WTC11 (cell line): ENCODE measurements around the gene DHX30. TPM values are rescaled to one million over a fixed set of nuclear protein-coding genes. Genes with fewer than 3 reads are reported as not detected.
A peak's percentile ranks its signal among the peaks of the same experiment; 100 is the strongest.

Experiments
- ATAC-seq: fragments of 200-7000 bp; cut with Tn5 transposase; 2 replicates; pipeline ENCODE4 v1.10.0; 2021; ENCODE audit warnings: mild to moderate bottlenecking, moderate library complexity
- CTCF ChIA-PET: fragments of 300-600 bp; sonication (Branson Sonifier 250); formaldehyde crosslinking; loops from one replicate; lab custom pipeline; 2021; ENCODE audit warnings: antibody characterized with exemption; lab: Charles Lee
- POLR2A ChIA-PET: fragments of 350-600 bp; sonication (Branson Sonifier 250); formaldehyde crosslinking; loops from one replicate; lab custom pipeline; 2021; ENCODE audit warnings: antibody characterized with exemption; lab: Charles Lee
- DNase-seq: peaks from one replicate; pipeline ENCODE4 v3.0.0; 2021; ENCODE audit warnings: low spot score
- H3K27ac Mint-ChIP-seq: 2 replicates; pipeline ENCODE4 v1.8.0; 2021; ENCODE audit warnings: mixed read lengths
- H3K27me3 Mint-ChIP-seq: 2 replicates; pipeline ENCODE4 v1.8.0; 2021; ENCODE audit warnings: low read depth, mild to moderate bottlenecking, moderate library complexity, mixed read lengths
- H3K36me3 Mint-ChIP-seq: 2 replicates; pipeline ENCODE4 v1.8.0; 2021; ENCODE audit warnings: mixed read lengths
- H3K4me1 Mint-ChIP-seq: 2 replicates; pipeline ENCODE4 v1.8.0; 2022; ENCODE audit warnings: mixed read lengths
- H3K4me3 Mint-ChIP-seq: 2 replicates; pipeline ENCODE4 v1.8.0; 2021; ENCODE audit warnings: mild to moderate bottlenecking, moderate library complexity, mixed read lengths
- H3K9me3 Mint-ChIP-seq: 2 replicates; pipeline ENCODE4 v1.8.0; 2021; ENCODE audit warnings: mixed read lengths
- ARID4B ChIP-seq: sonication (generic); formaldehyde crosslinking; IDR thresholded peaks from 2 replicates; pipeline ENCODE4 v1.8.0; 2023; ENCODE audit warnings: missing genetic modification reagents, mild to moderate bottlenecking, borderline replicate concordance
- ERG ChIP-seq: fragments of 250-450 bp; sonication (Bioruptor Pico); IDR thresholded peaks from 2 replicates; pipeline ENCODE4 v1.8.0; 2021; ENCODE audit warnings: mild to moderate bottlenecking
- GTF2I ChIP-seq: fragments of 250-450 bp; sonication (Bioruptor Pico); conservative IDR thresholded peaks from 2 replicates; pipeline ENCODE4 v1.4.0; 2021; ENCODE audit warnings: mild to moderate bottlenecking
- IRF2 ChIP-seq: sonication (generic); formaldehyde crosslinking; IDR thresholded peaks from 2 replicates; pipeline ENCODE4 v1.8.0; 2022; ENCODE audit warnings: low read depth, missing genetic modification reagents, borderline replicate concordance
- NR3C1 ChIP-seq: sonication (generic); formaldehyde crosslinking; conservative IDR thresholded peaks from 2 replicates; pipeline ENCODE4 v1.8.1; 2023; ENCODE audit warnings: low read depth, mild to moderate bottlenecking, missing genetic modification reagents
- OVOL2 ChIP-seq: fragments of 250-450 bp; sonication (Bioruptor Pico); IDR thresholded peaks from 2 replicates; pipeline ENCODE4 v1.9.0; 2021; ENCODE audit warnings: mild to moderate bottlenecking, borderline replicate concordance
- PRRX2 ChIP-seq: fragments of 250-450 bp; sonication (Bioruptor Pico); IDR thresholded peaks from 2 replicates; pipeline ENCODE4 v1.8.0; 2021; ENCODE audit warnings: mild to moderate bottlenecking
- SMAD4 ChIP-seq: sonication (generic); formaldehyde crosslinking; IDR thresholded peaks from 2 replicates; pipeline ENCODE4 v1.8.0; 2022; ENCODE audit warnings: mild to moderate bottlenecking, missing genetic modification reagents
- SP1 ChIP-seq: sonication (generic); formaldehyde crosslinking; conservative IDR thresholded peaks from 2 replicates; pipeline ENCODE4 v1.8.1; 2022; ENCODE audit warnings: missing genetic modification reagents
- TP53 ChIP-seq: sonication (generic); formaldehyde crosslinking; IDR thresholded peaks from 2 replicates; pipeline ENCODE4 v1.8.1; 2023; ENCODE audit warnings: mild to moderate bottlenecking, missing genetic modification reagents
- USF2 ChIP-seq: sonication (generic); formaldehyde crosslinking; IDR thresholded peaks from 2 replicates; pipeline ENCODE4 v1.8.1; 2023; ENCODE audit warnings: mild to moderate bottlenecking, missing genetic modification reagents, moderate library complexity
- ZNF263 ChIP-seq: sonication (generic); formaldehyde crosslinking; IDR thresholded peaks from 2 replicates; pipeline ENCODE4 v1.8.1; 2022; ENCODE audit warnings: low read depth, mild to moderate bottlenecking, moderate library complexity, missing genetic modification reagents
- ZNF396 ChIP-seq: fragments of 250-450 bp; sonication (Bioruptor Pico); IDR thresholded peaks from 2 replicates; pipeline ENCODE4 v1.8.0; 2021; ENCODE audit warnings: mild to moderate bottlenecking, moderate library complexity, borderline replicate concordance
- ZNF416 ChIP-seq: fragments of 250-450 bp; sonication (Bioruptor Pico); IDR thresholded peaks from 2 replicates; pipeline ENCODE4 v1.9.0; 2021; ENCODE audit warnings: mild to moderate bottlenecking, inconsistent platforms
- total RNA-seq: library from RNA; stranded (reverse); gene quantifications from 3 replicates; pipeline ENCODE4 v1.2.3, GENCODE V29; 2021
- TF ChIP-seq, protein P1 (sequence below): sonication (generic); formaldehyde crosslinking; IDR thresholded peaks from 2 replicates; pipeline ENCODE4 v1.8.1; 2022; ENCODE audit warnings: low read depth, mild to moderate bottlenecking, moderate library complexity, missing genetic modification reagents, borderline replicate concordance
- TF ChIP-seq, protein P2 (sequence below): sonication (generic); formaldehyde crosslinking; IDR thresholded peaks from 2 replicates; pipeline ENCODE4 v1.8.0; 2023; ENCODE audit warnings: missing genetic modification reagents
- TF ChIP-seq, protein P3 (sequence below): fragments of 250-450 bp; sonication (Bioruptor Pico); IDR thresholded peaks from 2 replicates; pipeline ENCODE4 v1.9.0; 2021; ENCODE audit warnings: mild to moderate bottlenecking
- TF ChIP-seq, protein P4 (sequence below): sonication (generic); formaldehyde crosslinking; IDR thresholded peaks from 2 replicates; pipeline ENCODE4 v1.8.0; 2022; ENCODE audit warnings: mild to moderate bottlenecking, missing genetic modification reagents

DHX30 gene
- total RNA-seq, 1 experiment from 2014 or later = 98.1 TPM

DNA sequence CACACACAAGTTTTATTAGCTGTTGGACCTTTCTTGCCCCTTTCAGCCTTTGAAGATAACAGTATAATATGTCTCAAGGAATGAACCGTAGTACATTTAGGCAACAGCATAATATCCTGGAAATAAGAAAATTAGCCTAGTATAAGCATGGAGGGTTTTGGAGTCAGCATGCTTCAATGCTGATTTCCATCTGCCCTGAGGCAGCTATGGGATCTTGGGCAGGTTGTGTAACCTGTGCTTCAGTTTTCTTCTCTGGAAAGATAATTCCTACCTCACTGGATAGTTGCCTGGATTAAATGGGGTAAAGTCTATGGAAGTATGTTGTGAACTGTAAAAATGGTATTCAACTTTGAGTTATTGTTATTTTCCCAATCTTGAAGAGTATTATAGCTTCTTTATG lies 1.6 kb downstream of the DHX30 start:
- TF ChIP-seq IRF2 (CRISPR knock-in tag) (no peak), ZNF263 (CRISPR knock-in tag) (no peak), ZNF416 (CRISPR knock-in tag) (no peak), NR3C1 (no peak), SP1 (no peak), SMAD4 (CRISPR knock-in tag) (no peak)
- TF ChIP-seq, protein P1, sequence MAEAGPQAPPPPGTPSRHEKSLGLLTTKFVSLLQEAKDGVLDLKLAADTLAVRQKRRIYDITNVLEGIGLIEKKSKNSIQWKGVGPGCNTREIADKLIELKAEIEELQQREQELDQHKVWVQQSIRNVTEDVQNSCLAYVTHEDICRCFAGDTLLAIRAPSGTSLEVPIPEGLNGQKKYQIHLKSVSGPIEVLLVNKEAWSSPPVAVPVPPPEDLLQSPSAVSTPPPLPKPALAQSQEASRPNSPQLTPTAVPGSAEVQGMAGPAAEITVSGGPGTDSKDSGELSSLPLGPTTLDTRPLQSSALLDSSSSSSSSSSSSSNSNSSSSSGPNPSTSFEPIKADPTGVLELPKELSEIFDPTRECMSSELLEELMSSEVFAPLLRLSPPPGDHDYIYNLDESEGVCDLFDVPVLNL (CRISPR knock-in tag) = no peak
- Mint-ChIP-seq H3K9me3 (no peaks in the 10 kb centered on the region), H3K27ac (no peak overlapping the region), H3K27me3 (no peaks in the 10 kb centered on the region), H3K36me3 (peaks cover 18% of the 10 kb centered on the region), H3K4me1 (peaks cover 11% of the 10 kb centered on the region; the same call in 1 of the 2 replicates), H3K4me3 (peak overlapping the region; percentile 98)
- ATAC-seq (no peak), DNase-seq (no peak)
- POLR2A ChIA-PET = interaction anchor here (1.2 kb wide), 1 partner anchor 20 kb away, joined by 3 read pairs; no protein-coding TSS in a partner anchor
- CTCF ChIA-PET = interaction anchor here (1.8 kb wide), 1 partner anchor 33 kb away, joined by 6 read pairs; no protein-coding TSS in a partner anchor

GRCh38 chr3:47813551-47814177 lies 10.7 kb downstream of the DHX30 start:
- Mint-ChIP-seq H3K4me1 (no peaks in the 10 kb centered on the region), H3K27me3 (no peaks in the 10 kb centered on the region)
- ChIA-PET CTCF (interaction anchor here (0.7 to 4.4 kb wide), 2 partner anchors 11 kb away, joined by 4 to 25 read pairs; partner anchors contain the start of gene DHX30), POLR2A (interaction anchor here (0.6 kb wide), 1 partner anchor 11 kb away, joined by 5 read pairs; no protein-coding TSS in a partner anchor)
- no peak for ATAC-seq
- TF ChIP-seq, protein P2, sequence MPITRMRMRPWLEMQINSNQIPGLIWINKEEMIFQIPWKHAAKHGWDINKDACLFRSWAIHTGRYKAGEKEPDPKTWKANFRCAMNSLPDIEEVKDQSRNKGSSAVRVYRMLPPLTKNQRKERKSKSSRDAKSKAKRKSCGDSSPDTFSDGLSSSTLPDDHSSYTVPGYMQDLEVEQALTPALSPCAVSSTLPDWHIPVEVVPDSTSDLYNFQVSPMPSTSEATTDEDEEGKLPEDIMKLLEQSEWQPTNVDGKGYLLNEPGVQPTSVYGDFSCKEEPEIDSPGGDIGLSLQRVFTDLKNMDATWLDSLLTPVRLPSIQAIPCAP = no peak
- TF ChIP-seq TP53 (CRISPR knock-in tag) (no peak), IRF2 (CRISPR knock-in tag) (no peak), USF2 (CRISPR knock-in tag) (no peak)
- TF ChIP-seq, protein P3, sequence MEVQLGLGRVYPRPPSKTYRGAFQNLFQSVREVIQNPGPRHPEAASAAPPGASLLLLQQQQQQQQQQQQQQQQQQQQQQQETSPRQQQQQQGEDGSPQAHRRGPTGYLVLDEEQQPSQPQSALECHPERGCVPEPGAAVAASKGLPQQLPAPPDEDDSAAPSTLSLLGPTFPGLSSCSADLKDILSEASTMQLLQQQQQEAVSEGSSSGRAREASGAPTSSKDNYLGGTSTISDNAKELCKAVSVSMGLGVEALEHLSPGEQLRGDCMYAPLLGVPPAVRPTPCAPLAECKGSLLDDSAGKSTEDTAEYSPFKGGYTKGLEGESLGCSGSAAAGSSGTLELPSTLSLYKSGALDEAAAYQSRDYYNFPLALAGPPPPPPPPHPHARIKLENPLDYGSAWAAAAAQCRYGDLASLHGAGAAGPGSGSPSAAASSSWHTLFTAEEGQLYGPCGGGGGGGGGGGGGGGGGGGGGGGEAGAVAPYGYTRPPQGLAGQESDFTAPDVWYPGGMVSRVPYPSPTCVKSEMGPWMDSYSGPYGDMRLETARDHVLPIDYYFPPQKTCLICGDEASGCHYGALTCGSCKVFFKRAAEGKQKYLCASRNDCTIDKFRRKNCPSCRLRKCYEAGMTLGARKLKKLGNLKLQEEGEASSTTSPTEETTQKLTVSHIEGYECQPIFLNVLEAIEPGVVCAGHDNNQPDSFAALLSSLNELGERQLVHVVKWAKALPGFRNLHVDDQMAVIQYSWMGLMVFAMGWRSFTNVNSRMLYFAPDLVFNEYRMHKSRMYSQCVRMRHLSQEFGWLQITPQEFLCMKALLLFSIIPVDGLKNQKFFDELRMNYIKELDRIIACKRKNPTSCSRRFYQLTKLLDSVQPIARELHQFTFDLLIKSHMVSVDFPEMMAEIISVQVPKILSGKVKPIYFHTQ (CRISPR knock-in tag) = no peak
- TF ChIP-seq, protein P4, sequence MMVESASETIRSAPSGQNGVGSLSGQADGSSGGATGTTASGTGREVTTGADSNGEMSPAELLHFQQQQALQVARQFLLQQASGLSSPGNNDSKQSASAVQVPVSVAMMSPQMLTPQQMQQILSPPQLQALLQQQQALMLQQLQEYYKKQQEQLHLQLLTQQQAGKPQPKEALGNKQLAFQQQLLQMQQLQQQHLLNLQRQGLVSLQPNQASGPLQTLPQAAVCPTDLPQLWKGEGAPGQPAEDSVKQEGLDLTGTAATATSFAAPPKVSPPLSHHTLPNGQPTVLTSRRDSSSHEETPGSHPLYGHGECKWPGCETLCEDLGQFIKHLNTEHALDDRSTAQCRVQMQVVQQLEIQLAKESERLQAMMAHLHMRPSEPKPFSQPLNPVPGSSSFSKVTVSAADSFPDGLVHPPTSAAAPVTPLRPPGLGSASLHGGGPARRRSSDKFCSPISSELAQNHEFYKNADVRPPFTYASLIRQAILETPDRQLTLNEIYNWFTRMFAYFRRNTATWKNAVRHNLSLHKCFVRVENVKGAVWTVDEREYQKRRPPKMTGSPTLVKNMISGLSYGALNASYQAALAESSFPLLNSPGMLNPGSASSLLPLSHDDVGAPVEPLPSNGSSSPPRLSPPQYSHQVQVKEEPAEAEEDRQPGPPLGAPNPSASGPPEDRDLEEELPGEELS = no peak
- TF ChIP-seq, all 79 proteins: peak for 0
- Mint-ChIP-seq H3K4me3 (no peak overlapping the region), H3K9me3 (peaks cover 5% of the 10 kb centered on the region), H3K27ac (peak overlapping the region; percentile 82; the same call in 1 of the 2 replicates), H3K36me3 (peaks cover 53% of the 10 kb centered on the region)
- no peak for DNase-seq

GRCh38 chr3:47817609-47818008 lies 14.7 kb downstream of the DHX30 start:
- Mint-ChIP-seq H3K27ac (no peak overlapping the region), H3K36me3 (peaks cover 50% of the 10 kb centered on the region), H3K27me3 (no peaks in the 10 kb centered on the region), H3K9me3 (no peaks in the 10 kb centered on the region), H3K4me3 (no peak overlapping the region), H3K4me1 (no peaks in the 10 kb centered on the region)
- ChIA-PET CTCF (interaction anchor here (2.0 kb wide), 1 partner anchor 20 kb away, joined by 8 read pairs; no protein-coding TSS in a partner anchor), POLR2A (no interaction called here)
- no peak for ATAC-seq
- DNase-seq = no peak
- TF ChIP-seq GTF2I (CRISPR knock-in tag) = no peak
- TF ChIP-seq OVOL2 (CRISPR knock-in tag) = no peak
- no peak for TF ChIP-seq ERG (CRISPR knock-in tag)
- TF ChIP-seq ZNF396 (CRISPR knock-in tag) = no peak
- TF ChIP-seq ARID4B (CRISPR knock-in tag) = no peak
- TF ChIP-seq PRRX2 = no peak
